Measurements from ENCODE around the gene HSP90AB1.

Gene HSP90AB1

DNA sequence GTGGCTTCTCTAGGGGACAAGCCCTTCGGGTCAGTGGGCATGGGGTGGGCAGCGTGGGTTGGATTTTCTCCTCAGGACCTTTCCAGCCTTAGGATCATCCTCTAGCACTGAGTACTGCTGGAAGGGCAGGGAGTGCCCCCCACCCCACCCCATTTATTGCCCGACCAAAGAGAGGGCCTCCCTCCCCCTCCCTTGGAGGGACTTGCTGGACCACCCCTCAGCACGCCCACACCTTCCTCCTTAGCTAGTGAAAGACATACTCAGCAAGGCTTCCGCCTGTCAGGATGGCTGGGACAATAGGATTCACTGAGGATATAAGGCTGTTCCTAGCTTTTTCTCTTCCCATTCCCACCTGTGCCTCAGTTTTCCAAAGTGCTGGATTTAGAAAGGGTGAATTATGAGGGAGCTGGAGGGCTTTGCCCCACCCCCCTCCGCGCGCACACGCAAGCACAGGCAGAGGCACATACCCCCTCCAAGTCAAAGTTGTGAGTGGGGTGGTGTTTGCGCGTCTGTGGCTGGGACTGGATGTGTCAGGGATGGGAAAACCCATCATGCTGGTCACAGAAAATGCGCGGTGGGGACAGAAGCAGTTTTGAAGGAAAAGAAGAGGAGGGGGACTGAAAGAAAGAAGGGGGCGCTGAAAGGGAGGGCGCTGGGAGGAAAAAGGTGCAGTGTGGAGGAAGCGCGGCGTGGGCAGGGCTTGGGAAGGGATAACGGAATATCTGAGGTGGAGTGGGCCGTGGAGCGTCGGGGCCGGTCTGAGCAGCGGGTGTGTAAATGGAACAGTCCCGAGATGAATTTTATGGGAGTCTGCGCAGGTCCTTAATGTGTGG is 24.2 kb upstream of the HSP90AB1 start:
- Histone ChIP-seq H3K4me3 (ENCODE audit: low read depth, low read length) (peak overlapping the region; percentile 55), H3K27ac (ENCODE audit: extremely low read depth, low read depth, low read length) (peak overlapping the region; percentile 21; the same call in 1 of the 2 replicates), H3K36me3 (ENCODE audit: control insufficient read depth in 2 of 2, insufficient read depth in 1 of 2, low read length in 2 of 2) (no peaks in the 10 kb centered on the region), H3K9me3 (ENCODE audit: control insufficient read depth, insufficient read depth, low read depth, low read length) (no peaks in the 10 kb centered on the region), H3K4me1 (ENCODE audit: control insufficient read depth, insufficient read depth, low read length) (peaks cover 27% of the 10 kb centered on the region)
- ChIA-PET POLR2A (interaction anchor here (0.5 to 5.7 kb wide), 14 partner anchors 8 to 535 kb away, joined by 3 to 90 read pairs (median 6); partner anchors contain the start of genes HSP90AB1, MRPS18A, SLC35B2 and VEGFA), CTCF (interaction anchor here (0.6 to 11.1 kb wide), 9 partner anchors 9 to 106 kb away, joined by 3 to 148 read pairs (median 5); partner anchors contain the start of genes HSP90AB1 and SLC35B2)
- TF ChIP-seq SP7 (tag by site-specific recombination; IDR thresholded peaks at IDR 0.05) (peak; percentile 31; the same call in 1 of the 2 replicates), ZNF626 (tag by site-specific recombination; IDR thresholded peaks at IDR 0.05) (no peak), ZBTB8A (tag by site-specific recombination; IDR thresholded peaks at IDR 0.05) (peak; percentile 29), KLF9 (tag by site-specific recombination; IDR thresholded peaks at IDR 0.05; ENCODE audit: low read depth) (no peak), KLF1 (tag by site-specific recombination; IDR thresholded peaks at IDR 0.05) (peak; percentile 32; the same call in 1 of the 2 replicates), ZBTB7A (tag by site-specific recombination; IDR thresholded peaks at IDR 0.05; ENCODE audit: low read depth) (peak; percentile 67; the same call in 1 of the 2 replicates), ZNF112 (tag by site-specific recombination; IDR thresholded peaks at IDR 0.05) (no peak), ZNF600 (tag by site-specific recombination; IDR thresholded peaks at IDR 0.05) (peak; percentile 87), ZNF138 (tag by site-specific recombination; IDR thresholded peaks at IDR 0.05; ENCODE audit: borderline replicate concordance) (no peak), ZNF645 (tag by site-specific recombination; IDR thresholded peaks at IDR 0.05) (0 out of 2 replicates have a peak, but pooled peaks have one; percentile 24), PRDM10 (tag by site-specific recombination; IDR thresholded peaks at IDR 0.05) (peak; percentile 98), ZNF658 (tag by site-specific recombination; IDR thresholded peaks at IDR 0.05) (no peak), CTCF (tag by site-specific recombination; IDR thresholded peaks at IDR 0.05) (peak; percentile 49; the same call in 1 of the 2 replicates), BCL11B (tag by site-specific recombination; IDR thresholded peaks at IDR 0.05; ENCODE audit: low read depth) (no peak), ZNF140 (tag by site-specific recombination; IDR thresholded peaks at IDR 0.05) (no peak), SALL2 (tag by site-specific recombination; IDR thresholded peaks at IDR 0.05; ENCODE audit: borderline replicate concordance) (no peak), ZNF629 (tag by site-specific recombination; IDR thresholded peaks at IDR 0.05) (peak; percentile 36; the same call in 1 of the 2 replicates), SP3 (tag by site-specific recombination; IDR thresholded peaks at IDR 0.05) (0 out of 2 replicates have a peak, but pooled peaks have one; percentile 32), HOXC10 (CRISPR knock-in tag; IDR thresholded peaks at IDR 0.05) (0 out of 2 replicates have a peak, but pooled peaks have one; percentile 85), ZNF76 (tag by site-specific recombination; IDR thresholded peaks at IDR 0.05; ENCODE audit: borderline replicate concordance, low read depth) (no peak), ZNF335 (tag by site-specific recombination; conservative IDR thresholded peaks at IDR 0.05) (peak; percentile 68), GFI1B (tag by site-specific recombination; IDR thresholded peaks at IDR 0.05) (no peak)
- TF ChIP-seq, protein P1, sequence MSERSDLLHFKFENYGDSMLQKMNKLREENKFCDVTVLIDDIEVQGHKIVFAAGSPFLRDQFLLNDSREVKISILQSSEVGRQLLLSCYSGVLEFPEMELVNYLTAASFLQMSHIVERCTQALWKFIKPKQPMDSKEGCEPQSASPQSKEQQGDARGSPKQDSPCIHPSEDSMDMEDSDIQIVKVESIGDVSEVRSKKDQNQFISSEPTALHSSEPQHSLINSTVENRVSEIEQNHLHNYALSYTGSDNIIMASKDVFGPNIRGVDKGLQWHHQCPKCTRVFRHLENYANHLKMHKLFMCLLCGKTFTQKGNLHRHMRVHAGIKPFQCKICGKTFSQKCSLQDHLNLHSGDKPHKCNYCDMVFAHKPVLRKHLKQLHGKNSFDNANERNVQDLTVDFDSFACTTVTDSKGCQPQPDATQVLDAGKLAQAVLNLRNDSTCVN (tag by site-specific recombination; optimal IDR thresholded peaks at IDR 0.05): no peak
- TF ChIP-seq, protein P2, sequence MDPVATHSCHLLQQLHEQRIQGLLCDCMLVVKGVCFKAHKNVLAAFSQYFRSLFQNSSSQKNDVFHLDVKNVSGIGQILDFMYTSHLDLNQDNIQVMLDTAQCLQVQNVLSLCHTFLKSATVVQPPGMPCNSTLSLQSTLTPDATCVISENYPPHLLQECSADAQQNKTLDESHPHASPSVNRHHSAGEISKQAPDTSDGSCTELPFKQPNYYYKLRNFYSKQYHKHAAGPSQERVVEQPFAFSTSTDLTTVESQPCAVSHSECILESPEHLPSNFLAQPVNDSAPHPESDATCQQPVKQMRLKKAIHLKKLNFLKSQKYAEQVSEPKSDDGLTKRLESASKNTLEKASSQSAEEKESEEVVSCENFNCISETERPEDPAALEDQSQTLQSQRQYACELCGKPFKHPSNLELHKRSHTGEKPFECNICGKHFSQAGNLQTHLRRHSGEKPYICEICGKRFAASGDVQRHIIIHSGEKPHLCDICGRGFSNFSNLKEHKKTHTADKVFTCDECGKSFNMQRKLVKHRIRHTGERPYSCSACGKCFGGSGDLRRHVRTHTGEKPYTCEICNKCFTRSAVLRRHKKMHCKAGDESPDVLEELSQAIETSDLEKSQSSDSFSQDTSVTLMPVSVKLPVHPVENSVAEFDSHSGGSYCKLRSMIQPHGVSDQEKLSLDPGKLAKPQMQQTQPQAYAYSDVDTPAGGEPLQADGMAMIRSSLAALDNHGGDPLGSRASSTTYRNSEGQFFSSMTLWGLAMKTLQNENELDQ (tag by site-specific recombination; IDR thresholded peaks at IDR 0.05; ENCODE audit: low read depth): no peak
- TF ChIP-seq, protein P3, sequence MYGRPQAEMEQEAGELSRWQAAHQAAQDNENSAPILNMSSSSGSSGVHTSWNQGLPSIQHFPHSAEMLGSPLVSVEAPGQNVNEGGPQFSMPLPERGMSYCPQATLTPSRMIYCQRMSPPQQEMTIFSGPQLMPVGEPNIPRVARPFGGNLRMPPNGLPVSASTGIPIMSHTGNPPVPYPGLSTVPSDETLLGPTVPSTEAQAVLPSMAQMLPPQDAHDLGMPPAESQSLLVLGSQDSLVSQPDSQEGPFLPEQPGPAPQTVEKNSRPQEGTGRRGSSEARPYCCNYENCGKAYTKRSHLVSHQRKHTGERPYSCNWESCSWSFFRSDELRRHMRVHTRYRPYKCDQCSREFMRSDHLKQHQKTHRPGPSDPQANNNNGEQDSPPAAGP (tag by site-specific recombination; IDR thresholded peaks at IDR 0.05): 0 out of 2 replicates have a peak, but pooled peaks have one; percentile 13
